AG09309 (cell line): ENCODE results near the gene DYNC1LI2.

ENCODE experiments used
- DNase-seq: peaks from one replicate; pipeline ENCODE4 v3.0.0-alpha.2; 2010; ENCODE audit warnings: low read depth
- H3K4me3 ChIP-seq: 2 replicates; pipeline ENCODE4 v1.5.1; 2011; ENCODE audit warnings: mild to moderate bottlenecking, low read depth, low read length, moderate library complexity; ENCODE audit not compliant: control insufficient read depth
- TF ChIP-seq, protein P1 (sequence below): IDR thresholded peaks from 2 replicates; pipeline ENCODE4 v1.5.1; 2011; ENCODE audit warnings: mild to moderate bottlenecking, low read depth, low read length, inconsistent platforms; ENCODE audit not compliant: insufficient read depth, control insufficient read depth; ENCODE audit errors: missing control alignments

DYNC1LI2 gene

DNA sequence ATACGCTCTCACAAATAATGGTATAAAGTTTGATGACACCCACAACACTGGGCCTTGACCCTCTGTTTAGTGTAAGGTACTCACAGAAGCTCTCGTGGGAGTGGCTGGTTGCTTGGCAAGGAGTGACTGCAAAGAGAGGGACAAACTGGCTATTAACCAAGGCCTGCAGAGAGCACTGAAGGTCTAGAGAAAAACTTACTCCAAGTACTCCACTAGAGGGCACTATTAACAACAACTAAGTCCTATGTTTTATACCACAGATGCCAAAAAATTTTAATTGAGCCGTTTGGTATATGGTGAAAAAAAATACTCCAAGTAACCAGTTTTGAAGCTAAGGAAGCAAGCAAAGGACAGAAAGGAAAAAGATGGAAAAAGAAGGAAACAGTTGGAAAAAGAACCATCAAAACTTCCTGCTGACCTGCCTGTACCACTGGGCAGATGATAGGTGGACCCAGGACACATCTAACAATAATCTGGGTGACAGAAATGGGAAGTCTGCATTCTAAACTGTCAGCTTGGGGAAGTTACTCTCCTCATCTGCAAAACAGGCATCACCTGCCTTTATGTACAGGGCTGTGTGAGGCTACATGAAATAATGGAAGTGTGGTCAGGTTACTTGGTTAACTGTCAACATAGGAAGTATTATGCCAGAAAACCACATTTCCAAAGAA is 23.2 kb downstream of the DYNC1LI2 start:
- DNase-seq, result peak; percentile 40
- TF ChIP-seq, protein P1, sequence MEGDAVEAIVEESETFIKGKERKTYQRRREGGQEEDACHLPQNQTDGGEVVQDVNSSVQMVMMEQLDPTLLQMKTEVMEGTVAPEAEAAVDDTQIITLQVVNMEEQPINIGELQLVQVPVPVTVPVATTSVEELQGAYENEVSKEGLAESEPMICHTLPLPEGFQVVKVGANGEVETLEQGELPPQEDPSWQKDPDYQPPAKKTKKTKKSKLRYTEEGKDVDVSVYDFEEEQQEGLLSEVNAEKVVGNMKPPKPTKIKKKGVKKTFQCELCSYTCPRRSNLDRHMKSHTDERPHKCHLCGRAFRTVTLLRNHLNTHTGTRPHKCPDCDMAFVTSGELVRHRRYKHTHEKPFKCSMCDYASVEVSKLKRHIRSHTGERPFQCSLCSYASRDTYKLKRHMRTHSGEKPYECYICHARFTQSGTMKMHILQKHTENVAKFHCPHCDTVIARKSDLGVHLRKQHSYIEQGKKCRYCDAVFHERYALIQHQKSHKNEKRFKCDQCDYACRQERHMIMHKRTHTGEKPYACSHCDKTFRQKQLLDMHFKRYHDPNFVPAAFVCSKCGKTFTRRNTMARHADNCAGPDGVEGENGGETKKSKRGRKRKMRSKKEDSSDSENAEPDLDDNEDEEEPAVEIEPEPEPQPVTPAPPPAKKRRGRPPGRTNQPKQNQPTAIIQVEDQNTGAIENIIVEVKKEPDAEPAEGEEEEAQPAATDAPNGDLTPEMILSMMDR, result peak; percentile 42
- no peak overlapping the region for H3K4me3 ChIP-seq

DNA sequence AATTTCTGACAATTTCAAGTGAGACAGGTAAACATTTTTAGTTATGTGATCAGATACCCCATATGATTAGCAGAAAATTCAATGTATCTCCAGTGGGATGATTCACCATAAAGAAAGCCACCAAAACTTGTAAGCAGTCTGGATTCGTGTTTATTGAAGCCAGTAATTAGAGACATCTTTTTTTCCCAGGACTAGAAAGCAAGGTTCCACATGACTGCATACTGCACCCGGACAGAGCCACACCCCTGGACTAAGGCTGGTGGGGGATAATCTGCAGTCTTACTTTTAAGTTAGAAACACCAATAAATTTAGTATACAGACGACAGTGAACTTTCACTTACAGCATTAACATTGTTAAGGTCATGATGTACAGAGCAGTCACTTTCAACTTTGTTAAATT is 30.6 kb downstream of the DYNC1LI2 start:
- TF ChIP-seq, protein P1, result no peak
- no peak overlapping the region for H3K4me3 ChIP-seq
- DNase-seq, result no peak

DNA sequence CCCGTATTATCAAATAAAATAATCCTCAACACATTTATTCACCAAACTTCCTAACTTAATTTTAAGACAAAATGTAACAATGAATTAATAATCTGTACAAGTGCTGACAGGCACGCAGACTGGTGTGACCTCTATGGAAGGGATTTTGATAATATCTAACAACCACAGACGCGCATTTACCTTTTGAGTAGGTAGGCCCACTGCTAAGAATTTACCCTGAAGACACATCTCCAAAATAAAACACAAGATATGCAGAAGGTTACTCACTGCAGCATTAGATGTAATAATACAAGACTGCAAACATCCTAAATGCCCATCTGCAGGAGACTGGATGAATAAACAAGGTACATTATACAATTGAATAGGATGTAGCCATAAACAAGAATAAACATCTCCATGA is 32.2 kb downstream of the DYNC1LI2 start:
- no peak for DNase-seq
- TF ChIP-seq, protein P1, result no peak
- H3K4me3 ChIP-seq, result no peak overlapping the region

DNA sequence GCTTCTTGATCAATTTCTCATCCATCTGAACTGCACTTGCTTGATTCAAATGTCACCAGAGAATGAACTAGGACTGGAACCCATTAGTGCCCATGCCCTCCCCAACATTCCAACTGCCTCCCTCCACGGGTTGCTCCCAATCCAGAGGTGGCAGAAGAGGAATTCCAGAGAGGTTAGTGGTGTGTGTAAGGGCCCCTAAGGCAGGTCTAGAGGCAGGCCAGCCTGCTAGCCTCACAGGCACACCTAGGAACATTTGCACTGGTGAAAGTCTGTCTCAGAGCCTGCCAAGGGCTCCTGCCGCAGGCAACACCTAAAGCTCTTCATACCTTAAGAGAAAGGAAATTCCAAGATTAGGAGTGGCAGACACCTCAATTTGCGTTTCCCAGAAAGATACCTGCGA is 33.6 kb downstream of the DYNC1LI2 start:
- TF ChIP-seq, protein P1, result no peak

DNA sequence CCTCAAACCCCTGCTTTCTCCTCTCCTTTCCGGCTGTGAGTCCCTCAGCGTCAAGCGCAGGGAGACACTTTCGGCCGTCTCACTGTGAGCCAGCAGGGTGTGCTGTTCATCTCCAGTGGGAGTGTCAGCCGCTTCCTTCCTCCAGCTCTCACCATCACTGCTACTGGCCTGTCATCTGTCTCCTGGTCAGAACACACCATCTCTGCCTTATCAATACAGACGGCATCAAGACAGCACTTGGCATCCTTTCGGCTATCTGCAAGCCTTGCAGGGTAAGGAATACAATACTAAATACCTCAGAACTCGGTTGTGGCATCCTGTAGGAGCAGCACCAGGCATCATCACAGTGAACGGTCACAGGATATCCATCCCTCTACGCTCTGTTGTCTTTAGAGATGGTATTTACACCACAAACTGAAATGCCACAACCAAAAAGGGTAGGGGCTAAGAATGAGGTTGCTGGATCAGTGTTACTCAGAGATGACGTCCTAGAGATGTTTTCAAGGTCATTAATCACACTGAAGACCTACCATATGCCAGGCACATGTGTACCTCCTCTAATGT is 34.2 kb downstream of the DYNC1LI2 start:
- DNase-seq, result no peak
- TF ChIP-seq, protein P1, result peak; percentile 32
- H3K4me3 ChIP-seq, result no peak overlapping the region

More for the DNA sequence above, 33.6 kb downstream of the DYNC1LI2 start:
- H3K4me3 ChIP-seq, result no peak overlapping the region
- no peak for DNase-seq

DNA sequence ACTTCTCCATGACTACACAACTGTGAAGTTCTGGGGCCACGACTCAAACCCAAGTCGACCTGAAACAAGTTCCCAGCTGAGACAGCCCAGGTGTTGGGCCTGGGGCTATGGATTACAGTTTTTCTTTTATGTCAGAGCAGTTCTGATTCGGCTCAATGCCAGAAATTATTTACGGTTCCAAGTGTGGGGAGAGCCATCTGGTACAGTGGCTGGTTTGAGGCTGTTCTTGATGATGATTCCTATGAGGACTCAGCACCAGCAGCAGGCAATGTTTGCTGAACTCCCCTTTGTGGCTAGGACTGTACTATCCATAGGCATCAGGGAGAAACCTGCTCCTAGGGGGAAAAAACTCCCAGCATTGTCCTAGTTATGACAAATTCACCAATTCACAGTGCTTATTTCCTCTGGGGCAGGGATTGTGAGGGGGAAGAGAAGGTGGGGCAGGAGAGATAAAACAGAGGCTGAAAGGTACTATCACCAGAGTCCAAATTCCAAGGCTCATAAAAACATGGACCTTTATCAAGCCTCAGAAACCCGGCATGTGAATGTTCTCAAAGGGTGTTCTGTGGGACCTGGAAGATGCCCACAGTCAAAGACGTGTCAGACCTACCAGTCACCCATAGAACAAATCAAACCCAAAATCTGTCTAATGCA is 36.6 kb downstream of the DYNC1LI2 start:
- DNase-seq, result no peak
- TF ChIP-seq, protein P1, result no peak
- no peak overlapping the region for H3K4me3 ChIP-seq
